Mesenchymal stem cell (in vitro differentiated cells and primary cell): Measurements from ENCODE around the gene PTPRG.

ENCODE experiments used
- DNase-seq: peaks from one replicate; pipeline ENCODE4 v3.0.0-alpha.2; 2013
- H2AFZ ChIP-seq: one replicate; pipeline ENCODE4 v1.6.1; 2013; ENCODE audit warnings: low read depth, mild to moderate bottlenecking, control low read depth, inconsistent platforms, low read length, moderate library complexity
- H2AK5ac ChIP-seq: 2 replicates; pipeline ENCODE4 v1.6.1; 2013; ENCODE audit warnings: low read length, moderate library complexity, mild to moderate bottlenecking, inconsistent platforms; ENCODE audit not compliant: severe bottlenecking
- H2BK120ac ChIP-seq: one replicate; pipeline ENCODE4 v1.6.1; 2013; ENCODE audit warnings: low read depth, mild to moderate bottlenecking, inconsistent platforms, low read length, moderate library complexity
- H2BK12ac ChIP-seq, 2 experiments: one replicate each; pipeline ENCODE4 v1.6.1; 2013; ENCODE audit warnings: inconsistent platforms in 2 of 2, low read length in 2 of 2, mild to moderate bottlenecking in 2 of 2, moderate library complexity in 2 of 2, control low read depth in 1 of 2
- H2BK15ac ChIP-seq: one replicate; pipeline ENCODE4 v1.6.1; 2013; ENCODE audit warnings: mild to moderate bottlenecking, low read depth, inconsistent platforms; ENCODE audit not compliant: poor library complexity, severe bottlenecking
- H2BK5ac ChIP-seq: 2 replicates; pipeline ENCODE4 v1.6.1; 2013; ENCODE audit warnings: low read depth, mild to moderate bottlenecking, low read length, control low read depth, inconsistent platforms; ENCODE audit not compliant: poor library complexity, severe bottlenecking
- H3K14ac ChIP-seq, 2 experiments: one replicate each; pipeline ENCODE4 v1.6.1; 2013; ENCODE audit warnings: inconsistent platforms in 2 of 2, low read length in 2 of 2, control low read depth in 1 of 2, mild to moderate bottlenecking in 1 of 2, moderate library complexity in 1 of 2
- H3K18ac ChIP-seq, 2 experiments: one replicate each; pipeline ENCODE4 v1.6.1; 2013; ENCODE audit warnings: inconsistent platforms in 2 of 2, low read length in 2 of 2, control low read depth in 1 of 2, low read depth in 1 of 2, mild to moderate bottlenecking in 1 of 2
- H3K23ac ChIP-seq, 2 experiments: one replicate each; pipeline ENCODE4 v1.6.1; 2013; ENCODE audit warnings: inconsistent platforms in 2 of 2, low read length in 2 of 2, mild to moderate bottlenecking in 2 of 2, moderate library complexity in 2 of 2, control low read depth in 1 of 2
- H3K27ac ChIP-seq: 2 replicates; pipeline ENCODE4 v1.5.1; 2013; ENCODE audit warnings: mild to moderate bottlenecking, moderate library complexity, low read length, control low read depth, inconsistent platforms; ENCODE audit not compliant: poor library complexity, severe bottlenecking
- H3K27me3 ChIP-seq, 2 experiments: 2 replicates each; pipeline versions ENCODE4 v1.6.1 to v1.7.0; 2013; ENCODE audit warnings: low read length in 2 of 2, mild to moderate bottlenecking in 2 of 2, moderate library complexity in 2 of 2, control low read depth in 1 of 2, inconsistent platforms in 1 of 2; ENCODE audit not compliant: control insufficient read depth in 1 of 2, insufficient read depth in 1 of 2
- H3K36me3 ChIP-seq, 2 experiments: 2 replicates each; pipeline versions ENCODE4 v1.6.1 to v1.7.0; 2013; ENCODE audit warnings: low read length in 2 of 2, control low read depth in 1 of 2, inconsistent platforms in 1 of 2, low read depth in 1 of 2, mild to moderate bottlenecking in 1 of 2; ENCODE audit not compliant: insufficient read depth in 2 of 2, control insufficient read depth in 1 of 2
- H3K4ac ChIP-seq, 2 experiments: one replicate each; pipeline ENCODE4 v1.6.1; 2013; ENCODE audit warnings: inconsistent platforms in 2 of 2, low read length in 2 of 2, mild to moderate bottlenecking in 2 of 2, moderate library complexity in 2 of 2, control low read depth in 1 of 2, low read depth in 1 of 2
- H3K4me1 ChIP-seq: 2 replicates; pipeline ENCODE4 v1.6.1; 2013; ENCODE audit warnings: low read depth, low read length, control low read depth; ENCODE audit not compliant: control insufficient read depth, insufficient read depth
- H3K4me2 ChIP-seq: 2 replicates; pipeline ENCODE4 v1.6.1; 2013; ENCODE audit warnings: low read length, mild to moderate bottlenecking, inconsistent platforms; ENCODE audit not compliant: poor library complexity, severe bottlenecking
- H3K4me3 ChIP-seq, 2 experiments: 2 replicates each; pipeline versions ENCODE4 v1.5.1 to v1.7.0; 2013; ENCODE audit warnings: low read length in 2 of 2, mild to moderate bottlenecking in 2 of 2, control low read depth in 1 of 2, low read depth in 1 of 2; ENCODE audit not compliant: insufficient read depth in 1 of 2
- H3K79me1 ChIP-seq: replicated peaks from 2 replicates; pipeline ENCODE4 v1.6.1; 2013; ENCODE audit warnings: mild to moderate bottlenecking, control low read depth, low read length, inconsistent platforms; ENCODE audit not compliant: poor library complexity, severe bottlenecking
- H3K9ac ChIP-seq: 2 replicates; pipeline ENCODE4 v1.7.0; 2013; ENCODE audit warnings: mild to moderate bottlenecking, low read length, moderate library complexity
- H3K9me3 ChIP-seq: 2 replicates; pipeline ENCODE4 v1.7.0; 2013; ENCODE audit warnings: mild to moderate bottlenecking, low read length; ENCODE audit not compliant: control insufficient read depth
- H4K8ac ChIP-seq: one replicate; pipeline ENCODE4 v1.6.1; 2013; ENCODE audit warnings: inconsistent platforms, mild to moderate bottlenecking, low read length, moderate library complexity
- H4K91ac ChIP-seq: one replicate; pipeline ENCODE4 v1.6.1; 2013; ENCODE audit warnings: mild to moderate bottlenecking, low read length, inconsistent platforms
- WGBS: methylation state at CpG from one replicate; pipeline ENCODE4 v1.1.7; 2013; ENCODE audit warnings: mixed read lengths; 5-methylcytosine and 5-hydroxymethylcytosine counted together

Gene PTPRG

GRCh38 chr3:61927332-61927731 is 366.0 kb downstream of the PTPRG start:
- Histone ChIP-seq H2AK5ac (no peak overlapping the region), H3K14ac (no peak overlapping the region), H3K4me3 (peak overlapping the region in 1 of 2 experiments; percentile 64), H3K9ac (peak overlapping the region; percentile 87), H4K91ac (no peak overlapping the region), H2BK15ac (no peak overlapping the region), H3K18ac (no peak overlapping the region), H2BK120ac (no peak overlapping the region), H3K4me2 (no peak overlapping the region), H3K36me3 (no peaks in the 10 kb centered on the region), H3K27ac (no peak overlapping the region), H3K27me3 (no peaks in the 10 kb centered on the region), H2AFZ (no peak overlapping the region), H3K9me3 (no peaks in the 10 kb centered on the region), H3K4me1 (peaks cover 3% of the 10 kb centered on the region), H4K8ac (no peak overlapping the region), H2BK12ac (no peak overlapping the region), H2BK5ac (no peak overlapping the region), H3K4ac (no peak overlapping the region), H3K23ac (no peak overlapping the region), H3K79me1 (peaks cover 33% of the 10 kb centered on the region)
- 87% methylated on average over 3 of the region's 3 CpGs for WGBS
- no peak for DNase-seq

- H4K91ac ChIP-seq: no peak overlapping the region
- no peaks in the 10 kb centered on the region for H3K9me3 ChIP-seq
- H2BK15ac ChIP-seq: no peak overlapping the region
- H3K14ac ChIP-seq: no peak overlapping the region
- H3K27ac ChIP-seq: no peak overlapping the region
- H2BK12ac ChIP-seq: no peak overlapping the region
- no peaks in the 10 kb centered on the region for H3K36me3 ChIP-seq
- H3K4me1 ChIP-seq: peaks cover 3% of the 10 kb centered on the region
- H4K8ac ChIP-seq: no peak overlapping the region
- no peak for DNase-seq
- no peak overlapping the region for H3K4ac ChIP-seq
- no peak overlapping the region for H3K4me2 ChIP-seq
- H2BK5ac ChIP-seq: no peak overlapping the region
- H3K27me3 ChIP-seq: no peaks in the 10 kb centered on the region
- H2AK5ac ChIP-seq: no peak overlapping the region
- WGBS: 65% methylated on average over 2 of the region's 3 CpGs
- H2BK120ac ChIP-seq: no peak overlapping the region
- H3K9ac ChIP-seq: peak overlapping the region; percentile 87
- no peak overlapping the region for H3K18ac ChIP-seq
- peaks cover 33% of the 10 kb centered on the region for H3K79me1 ChIP-seq
- H3K4me3 ChIP-seq: peak overlapping the region in 1 of 2 experiments; percentile 64
- no peak overlapping the region for H2AFZ ChIP-seq
- H3K23ac ChIP-seq: no peak overlapping the region
Measured at GRCh38 chr3:61928039-61928438, 366.7 kb downstream of the PTPRG start.

- no peak overlapping the region for H2BK15ac ChIP-seq
- no peak overlapping the region for H2BK5ac ChIP-seq
- no peak overlapping the region for H2BK120ac ChIP-seq
- no peak overlapping the region for H3K4me2 ChIP-seq
- no peak overlapping the region for H4K8ac ChIP-seq
- no peak overlapping the region for H2BK12ac ChIP-seq
- no peak overlapping the region for H3K18ac ChIP-seq
- H3K9ac ChIP-seq: peak overlapping the region; percentile 87
- no peak overlapping the region for H3K27ac ChIP-seq
- no peaks in the 10 kb centered on the region for H3K9me3 ChIP-seq
- no peaks in the 10 kb centered on the region for H3K27me3 ChIP-seq
- peak overlapping the region in 1 of 2 experiments; percentile 4 for H3K4me3 ChIP-seq
- H3K4ac ChIP-seq: no peak overlapping the region
- H4K91ac ChIP-seq: no peak overlapping the region
- no peaks in the 10 kb centered on the region for H3K36me3 ChIP-seq
- DNase-seq: no peak
- no peak overlapping the region for H2AK5ac ChIP-seq
- H2AFZ ChIP-seq: no peak overlapping the region
- 60% methylated on average over 1 of the region's 4 CpGs for WGBS
- H3K79me1 ChIP-seq: peaks cover 34% of the 10 kb centered on the region
- peaks cover 3% of the 10 kb centered on the region for H3K4me1 ChIP-seq
- no peak overlapping the region for H3K14ac ChIP-seq
- H3K23ac ChIP-seq: no peak overlapping the region
Measured at GRCh38 chr3:61928776-61929314, 367.5 kb downstream of the PTPRG start.

- no peak for DNase-seq
- no peak overlapping the region for H4K8ac ChIP-seq
- 94% methylated on average over 7 of the region's 8 CpGs for WGBS
- no peak overlapping the region for H3K14ac ChIP-seq
- no peaks in the 10 kb centered on the region for H3K36me3 ChIP-seq
- no peak overlapping the region for H3K4me3 ChIP-seq
- no peak overlapping the region for H4K91ac ChIP-seq
- no peak overlapping the region for H2AFZ ChIP-seq
- peaks cover 34% of the 10 kb centered on the region for H3K79me1 ChIP-seq
- H2AK5ac ChIP-seq: no peak overlapping the region
- no peak overlapping the region for H2BK15ac ChIP-seq
- no peak overlapping the region for H3K4me2 ChIP-seq
- H3K23ac ChIP-seq: no peak overlapping the region
- no peak overlapping the region for H3K27ac ChIP-seq
- no peak overlapping the region for H2BK12ac ChIP-seq
- no peak overlapping the region for H3K18ac ChIP-seq
- H3K9ac ChIP-seq: no peak overlapping the region
- H2BK5ac ChIP-seq: no peak overlapping the region
- H3K27me3 ChIP-seq: no peaks in the 10 kb centered on the region
- no peak overlapping the region for H2BK120ac ChIP-seq
- peaks cover 5% of the 10 kb centered on the region for H3K9me3 ChIP-seq
- peaks cover 1% of the 10 kb centered on the region for H3K4me1 ChIP-seq
- H3K4ac ChIP-seq: no peak overlapping the region
Measured at GRCh38 chr3:61929617-61930016, 368.2 kb downstream of the PTPRG start.
